Adipocyte (in vitro differentiated cells): ENCODE data around the gene EFCAB3.
"Not testable (repeated sequence)": the region's sequence is repeated elsewhere in the genome, so short reads cannot be mapped to it uniquely, and the experiment has no call there.

ENCODE experiments used
- DNase-seq: peaks from one replicate; pipeline ENCODE4 v3.0.0-alpha.2; 2015; ENCODE audit warnings: low read depth
- H3K27me3 ChIP-seq: replicated peaks from 2 replicates; pipeline ENCODE4 v1.7.0; 2013; ENCODE audit warnings: mild to moderate bottlenecking, low read length, moderate library complexity; ENCODE audit not compliant: control insufficient read depth, insufficient read depth
- H3K36me3 ChIP-seq: 2 replicates; pipeline ENCODE4 v1.7.0; 2013; ENCODE audit warnings: low read length, mild to moderate bottlenecking, moderate library complexity; ENCODE audit not compliant: control insufficient read depth, insufficient read depth, severe bottlenecking
- H3K4me1 ChIP-seq: 2 replicates; pipeline ENCODE4 v1.7.0; 2013; ENCODE audit warnings: mild to moderate bottlenecking, low read length, moderate library complexity; ENCODE audit not compliant: control insufficient read depth, insufficient read depth
- H3K4me3 ChIP-seq: 2 replicates; pipeline ENCODE4 v1.7.0; 2013; ENCODE audit warnings: mild to moderate bottlenecking, low read length, moderate library complexity
- H3K9ac ChIP-seq: 2 replicates; pipeline ENCODE4 v1.7.0; 2013; ENCODE audit warnings: mild to moderate bottlenecking, low read length, moderate library complexity
- H3K9me3 ChIP-seq: 2 replicates; pipeline ENCODE4 v1.7.0; 2013; ENCODE audit warnings: mild to moderate bottlenecking, low read length, moderate library complexity; ENCODE audit not compliant: control insufficient read depth

EFCAB3 gene

GRCh38 chr17:62464422-62464821, 84.1 kb downstream of the EFCAB3 start:
- H3K9me3 ChIP-seq, H3K4me3 ChIP-seq, DNase-seq, H3K27me3 ChIP-seq, H3K4me1 ChIP-seq, H3K36me3 ChIP-seq, H3K9ac ChIP-seq: not testable (repeated sequence)

GRCh38 chr17:62465271-62465670, 84.9 kb downstream of the EFCAB3 start:
- H3K4me1 ChIP-seq, H3K9ac ChIP-seq, H3K36me3 ChIP-seq, H3K27me3 ChIP-seq, DNase-seq, H3K9me3 ChIP-seq, H3K4me3 ChIP-seq: not testable (repeated sequence)
